HG03520 (cell line): ENCODE measurements around the gene TUNAR.
"Not testable (repeated sequence)": the region's sequence is repeated elsewhere in the genome, so short reads cannot be mapped to it uniquely, and the experiment has no call there.

ENCODE experiments used
- ATAC-seq: cut with Tn5 transposase; IDR thresholded peaks from one replicate; pipeline ENCODE4 v1.9.1; 2021; ENCODE audit warnings: mild to moderate bottlenecking, moderate library complexity; ENCODE audit not compliant: unreplicated experiment

TUNAR gene

GRCh38 chr14:95964901-95965300, 88.3 kb downstream of the TUNAR start:
- no peak for ATAC-seq

- ATAC-seq: not testable (repeated sequence)
Observed at GRCh38 chr14:95968048-95968447, 91.4 kb downstream of the TUNAR start.
